Caco-2 (cell line): ENCODE data around the gene AMH. TPM values are rescaled to one million over a fixed set of nuclear protein-coding genes. Genes with fewer than 3 reads are reported as not detected.
A peak's percentile ranks its signal among the peaks of the same experiment; 100 is the strongest.

Experiments used
- BruUV-seq: library from RNA; stranded (reverse); fragments of 400-500 nt; replicated peaks from 2 replicates; lab custom pipeline; 2021; lab: Mats Ljungman, UMichigan
- CTCF ChIA-PET: fragments of 300-600 bp; sonication (Branson Sonifier 250); formaldehyde crosslinking; loops from one replicate; lab custom pipeline; 2022; ENCODE audit warnings: antibody characterized with exemption; lab: Charles Lee
- POLR2A ChIA-PET: fragments of 300-600 bp; sonication (Branson Sonifier 250); formaldehyde crosslinking; loops from one replicate; lab custom pipeline; 2022; ENCODE audit warnings: antibody characterized with exemption; lab: Charles Lee
- DNase-seq, 2 experiments: peaks; one replicate each; pipeline versions ENCODE4 v3.0.0 to v3.0.0-alpha.2; 2020 to 2022
- H3K27me3 ChIP-seq: replicated peaks from 2 replicates; pipeline ENCODE4 v1.6.0; 2011; ENCODE audit warnings: low read length; ENCODE audit not compliant: control insufficient read depth, insufficient read depth
- H3K36me3 ChIP-seq: 2 replicates; pipeline ENCODE4 v1.5.1; 2011; ENCODE audit warnings: low read length; ENCODE audit not compliant: control insufficient read depth, insufficient read depth
- H3K4me1 ChIP-seq: fragments of 250-450 bp; sonication (Bioruptor Pico); 2 replicates; pipeline ENCODE4 v1.5.1; 2020; ENCODE audit warnings: mild to moderate bottlenecking
- H3K4me3 ChIP-seq: 2 replicates; pipeline ENCODE4 v1.5.1; 2011; ENCODE audit warnings: low read depth, mild to moderate bottlenecking, control low read depth, low read length
- H3K9me3 ChIP-seq: fragments of 250-450 bp; sonication (Bioruptor Pico); 2 replicates; pipeline ENCODE4 v1.5.1; 2020; ENCODE audit warnings: mild to moderate bottlenecking, moderate library complexity
- H3K27ac Mint-ChIP-seq: one replicate; pipeline ENCODE4 v1.8.0; 2022; ENCODE audit warnings: mixed read lengths; ENCODE audit not compliant: unreplicated experiment
- H3K27me3 Mint-ChIP-seq: one replicate; pipeline ENCODE4 v1.8.0; 2022; ENCODE audit warnings: mixed read lengths; ENCODE audit not compliant: insufficient read depth, unreplicated experiment
- H3K36me3 Mint-ChIP-seq: one replicate; pipeline ENCODE4 v1.8.0; 2022; ENCODE audit warnings: mild to moderate bottlenecking, mixed read lengths; ENCODE audit not compliant: insufficient read depth, unreplicated experiment
- H3K4me1 Mint-ChIP-seq: one replicate; pipeline ENCODE4 v1.8.0; 2022; ENCODE audit warnings: low read depth, mixed read lengths; ENCODE audit not compliant: unreplicated experiment
- H3K4me3 Mint-ChIP-seq: one replicate; pipeline ENCODE4 v1.8.0; 2022; ENCODE audit warnings: mild to moderate bottlenecking, moderate library complexity, mixed read lengths; ENCODE audit not compliant: unreplicated experiment
- H3K9me3 Mint-ChIP-seq: one replicate; pipeline ENCODE4 v1.8.0; 2022; ENCODE audit warnings: mixed read lengths; ENCODE audit not compliant: unreplicated experiment
- CTCF ChIP-seq, 2 experiments: fragments of 200-600 bp in 1 of 2; IDR thresholded peaks; 1 replicate in 1 of 2; 2 replicates in 1 of 2; pipeline versions ENCODE4 v1.5.1 to v1.8.0; 2011 to 2022; ENCODE audit warnings: antibody characterized with exemption in 1 of 2, control low read depth in 1 of 2, inconsistent platforms in 1 of 2, low read depth in 1 of 2, low read length in 1 of 2, mild to moderate bottlenecking in 1 of 2, moderate library complexity in 1 of 2; ENCODE audit not compliant: insufficient read depth in 1 of 2, severe bottlenecking in 1 of 2, unreplicated experiment in 1 of 2
- intact Hi-C: fragments of 100-400 bp; cut with micrococcal nuclease; formaldehyde crosslinking; loops from one replicate; pipeline ENCODE4 v1.10.0; 2022; ENCODE audit not compliant: unreplicated experiment
- total RNA-seq: library from RNA; stranded (reverse); gene quantifications from 2 replicates; pipeline ENCODE4 v1.2.3, GENCODE V29; 2022

The AMH gene
- total RNA-seq, 1 experiment from 2014 or later, result 19.4 TPM

- no peaks in the 10 kb centered on the region for H3K27me3 ChIP-seq
- ChIA-PET POLR2A (no interaction called here), CTCF (no interaction called here)
- no peak overlapping the region for H3K4me3 ChIP-seq
- Mint-ChIP-seq H3K4me3 (no peak overlapping the region), H3K27me3 (no peaks in the 10 kb centered on the region), H3K9me3 (no peaks in the 10 kb centered on the region), H3K4me1 (peaks cover 6% of the 10 kb centered on the region), H3K36me3 (peaks cover 77% of the 10 kb centered on the region), H3K27ac (no peak overlapping the region)
- no peaks in the 10 kb centered on the region for H3K9me3 ChIP-seq
- no peak for DNase-seq
- BruUV-seq, result no TSS peak
- peaks cover 9% of the 10 kb centered on the region for H3K36me3 ChIP-seq
- H3K4me1 ChIP-seq, result peaks cover 24% of the 10 kb centered on the region
- intact Hi-C loops, result loop anchor here (10.0 kb wide), 1 partner anchor 45 kb away; the partner anchor contains the start of gene DOT1L
- TF ChIP-seq CTCF (IDR thresholded peaks at IDR 0.05; ENCODE audit: insufficient read depth in 1 of 2, low read depth in 1 of 2, low read length in 1 of 2, severe bottlenecking in 1 of 2, unreplicated experiment in 1 of 2), result no peak
Measured at GRCh38 chr19:2210206-2210605, 38.9 kb upstream of the AMH start.

- no peaks in the 10 kb centered on the region for H3K9me3 Mint-ChIP-seq
- H3K27me3 Mint-ChIP-seq, result no peaks in the 10 kb centered on the region
- Histone ChIP-seq H3K27me3 (no peaks in the 10 kb centered on the region), H3K4me1 (peaks cover 24% of the 10 kb centered on the region), H3K36me3 (peaks cover 10% of the 10 kb centered on the region), H3K4me3 (no peak overlapping the region), H3K9me3 (no peaks in the 10 kb centered on the region)
- BruUV-seq, result no TSS peak
- no peak overlapping the region for H3K27ac Mint-ChIP-seq
- no peak for DNase-seq
- intact Hi-C loops, result loop anchor here (10.0 kb wide), 1 partner anchor 46 kb away; the partner anchor contains the start of gene DOT1L
- peaks cover 78% of the 10 kb centered on the region for H3K36me3 Mint-ChIP-seq
- no peak overlapping the region for H3K4me3 Mint-ChIP-seq
- peaks cover 6% of the 10 kb centered on the region for H3K4me1 Mint-ChIP-seq
- CTCF ChIA-PET, result interaction anchor here (1.4 kb wide), 1 partner anchor 55 kb away, joined by 4 read pairs; no protein-coding TSS in a partner anchor
- POLR2A ChIA-PET, result no interaction called here
- TF ChIP-seq CTCF (IDR thresholded peaks at IDR 0.05; ENCODE audit: insufficient read depth in 1 of 2, low read depth in 1 of 2, low read length in 1 of 2, severe bottlenecking in 1 of 2, unreplicated experiment in 1 of 2), result no peak
Measured at GRCh38 chr19:2210987-2211740, 38.0 kb upstream of the AMH start.

GRCh38 chr19:2212861-2213711 is 36.0 kb upstream of the AMH start:
- intact Hi-C loops, result loop anchor here (10.0 kb wide), 1 partner anchor 48 kb away; the partner anchor contains the start of gene DOT1L
- H3K36me3 ChIP-seq, result peaks cover 10% of the 10 kb centered on the region

More at GRCh38 chr19:2212861-2213711, 36.0 kb upstream of the AMH start:
- no peak for TF ChIP-seq CTCF (IDR thresholded peaks at IDR 0.05; ENCODE audit: insufficient read depth in 1 of 2, low read depth in 1 of 2, low read length in 1 of 2, severe bottlenecking in 1 of 2, unreplicated experiment in 1 of 2)
- BruUV-seq, result no TSS peak
- DNase-seq, result peak in 1 of 2 experiments; percentile 40
- CTCF ChIA-PET, result interaction anchor here (1.1 to 1.4 kb wide), 2 partner anchors 23 to 57 kb away, joined by 4 to 5 read pairs; partner anchors contain the start of gene PLEKHJ1
- Mint-ChIP-seq H3K4me3 (no peak overlapping the region), H3K36me3 (peaks cover 81% of the 10 kb centered on the region), H3K9me3 (no peaks in the 10 kb centered on the region), H3K4me1 (peaks cover 6% of the 10 kb centered on the region), H3K27ac (peak overlapping the region; percentile 57), H3K27me3 (no peaks in the 10 kb centered on the region)
- Histone ChIP-seq H3K9me3 (no peaks in the 10 kb centered on the region), H3K4me3 (no peak overlapping the region), H3K4me1 (peaks cover 24% of the 10 kb centered on the region), H3K27me3 (no peaks in the 10 kb centered on the region)
- POLR2A ChIA-PET, result interaction anchor here (0.6 to 1.1 kb wide), 2 partner anchors 36 to 41 kb away, joined by 3 to 7 read pairs; partner anchors contain the start of gene AMH
